Neural cell (in vitro differentiated cells): Measurements from ENCODE around the gene CORO2A. TPM values are rescaled to one million over a fixed set of nuclear protein-coding genes. Genes with fewer than 3 reads are reported as not detected.

Source experiments
- H2AFZ ChIP-seq: fragments of 200-600, 300-800 bp; sonication (generic), shearing (Covaris generic); 2 replicates; pipeline ENCODE4 v1.6.0; 2014; ENCODE audit warnings: low read depth, mild to moderate bottlenecking, antibody characterized with exemption, low read length, moderate library complexity
- H3F3A ChIP-seq: fragments of 200-600 bp; shearing (Covaris generic); 2 replicates; pipeline ENCODE4 v1.6.1; 2016; ENCODE audit warnings: mild to moderate bottlenecking, moderate library complexity, mixed read lengths, antibody characterized with exemption, low read length; ENCODE audit not compliant: insufficient read depth, poor library complexity, severe bottlenecking
- H3K27ac ChIP-seq: fragments of 200-600, 300-800 bp; sonication (generic), shearing (Covaris generic); 2 replicates; pipeline ENCODE4 v1.5.1; 2014; ENCODE audit warnings: mild to moderate bottlenecking, low read length, moderate library complexity
- H3K27me3 ChIP-seq: fragments of 300-800, 200-600 bp; sonication (generic), shearing (Covaris generic); 2 replicates; pipeline ENCODE4 v1.6.0; 2014; ENCODE audit warnings: mild to moderate bottlenecking, low read depth, low read length, moderate library complexity; ENCODE audit not compliant: insufficient read depth
- H3K36me3 ChIP-seq: fragments of 300-800, 200-600 bp; sonication (generic), shearing (Covaris generic); 2 replicates; pipeline ENCODE4 v1.5.1; 2014; ENCODE audit warnings: mild to moderate bottlenecking, antibody characterized with exemption, low read length, moderate library complexity; ENCODE audit not compliant: insufficient read depth
- H3K4me2 ChIP-seq: fragments of 300-800, 200-600 bp; sonication (generic), shearing (Covaris generic); 2 replicates; pipeline ENCODE4 v1.6.0; 2014; ENCODE audit warnings: mild to moderate bottlenecking, low read length
- H3K4me3 ChIP-seq: fragments of 300-800, 200-600 bp; sonication (generic), shearing (Covaris generic); 2 replicates; pipeline ENCODE4 v1.5.1; 2014; ENCODE audit warnings: mild to moderate bottlenecking, low read length, moderate library complexity
- H3K79me2 ChIP-seq: fragments of 200-600 bp; shearing (Covaris generic); replicated peaks from 2 replicates; pipeline ENCODE4 v1.6.0; 2014; ENCODE audit warnings: mild to moderate bottlenecking, low read length, moderate library complexity; ENCODE audit not compliant: insufficient read depth
- H3K9ac ChIP-seq: fragments of 300-800, 200-600 bp; sonication (generic), shearing (Covaris generic); 2 replicates; pipeline ENCODE4 v1.6.1; 2016; ENCODE audit warnings: mild to moderate bottlenecking, low read length, mixed read lengths
- H3K9me2 ChIP-seq: fragments of 200-600 bp; shearing (Covaris generic); 2 replicates; pipeline ENCODE4 v1.6.1; 2016; ENCODE audit warnings: mild to moderate bottlenecking, low read length, mixed read lengths; ENCODE audit not compliant: insufficient read depth
- H3K9me3 ChIP-seq: fragments of 200-600, 300-800 bp; sonication (generic), shearing (Covaris generic); 2 replicates; pipeline ENCODE4 v1.6.1; 2016; ENCODE audit warnings: mild to moderate bottlenecking, mixed run types, low read length, moderate library complexity, mixed read lengths
- H4K20me1 ChIP-seq: fragments of 200-600 bp; shearing (Covaris generic); 2 replicates; pipeline ENCODE4 v1.6.1; 2016; ENCODE audit warnings: mild to moderate bottlenecking, mixed run types; ENCODE audit not compliant: insufficient read depth
- CTCF ChIP-seq: fragments of 450-650 bp; IDR thresholded peaks from 2 replicates; pipeline ENCODE4 v1.5.1; 2014; ENCODE audit warnings: antibody characterized with exemption, mild to moderate bottlenecking, moderate library complexity; ENCODE audit not compliant: poor library complexity, severe bottlenecking
- EP300 ChIP-seq: fragments of 450-650 bp; conservative IDR thresholded peaks from 2 replicates; pipeline ENCODE4 v1.6.1; 2014; ENCODE audit warnings: antibody characterized with exemption, mild to moderate bottlenecking, moderate library complexity; ENCODE audit not compliant: poor library complexity, severe bottlenecking
- EZH2 ChIP-seq: fragments of 200-600, 300-800 bp; shearing (Covaris generic), sonication (generic); IDR thresholded peaks from 2 replicates; pipeline ENCODE4 v1.6.1; 2014; ENCODE audit warnings: antibody characterized with exemption, low read length, borderline replicate concordance, mild to moderate bottlenecking; ENCODE audit not compliant: insufficient read depth, poor library complexity, severe bottlenecking
- MXI1 ChIP-seq: fragments of 450-650 bp; conservative IDR thresholded peaks from 2 replicates; pipeline ENCODE4 v1.6.1; 2014; ENCODE audit warnings: antibody characterized with exemption, mild to moderate bottlenecking; ENCODE audit not compliant: poor library complexity, severe bottlenecking
- POLR2AphosphoS5 ChIP-seq: IDR thresholded peaks from 2 replicates; pipeline ENCODE4 v1.6.1; 2012
- RAD21 ChIP-seq: fragments of 450-650 bp; conservative IDR thresholded peaks from 2 replicates; pipeline ENCODE4 v1.6.1; 2014; ENCODE audit warnings: antibody characterized with exemption, mild to moderate bottlenecking, moderate library complexity
- REST ChIP-seq: IDR thresholded peaks from 2 replicates; pipeline ENCODE4 v1.6.1; 2012; ENCODE audit warnings: borderline replicate concordance
- SMC3 ChIP-seq: fragments of 450-650 bp; conservative IDR thresholded peaks from 2 replicates; pipeline ENCODE4 v1.6.1; 2014; ENCODE audit warnings: antibody characterized with exemption, mild to moderate bottlenecking, moderate library complexity; ENCODE audit not compliant: poor library complexity
- TAF1 ChIP-seq: IDR thresholded peaks from 2 replicates; pipeline ENCODE4 v1.6.1; 2012; ENCODE audit warnings: low read depth
- polyA plus RNA-seq: library from polyadenylated mRNA; depleted of rRNA; stranded (reverse); fragments of >200 nt; gene quantifications from 2 replicates; pipeline ENCODE4 v1.2.3, GENCODE V29; 2014

CORO2A gene
- polyA plus RNA-seq, 1 donor from 2014 or later: 1.9 TPM

- no peaks in the 10 kb centered on the region for H3K27me3 ChIP-seq
- no peaks in the 10 kb centered on the region for H3K9me2 ChIP-seq
- H3K79me2 ChIP-seq: no peaks in the 10 kb centered on the region
- no peak overlapping the region for H3K9ac ChIP-seq
- H3F3A ChIP-seq: no peaks in the 10 kb centered on the region
- H3K4me2 ChIP-seq: no peak overlapping the region
- H3K27ac ChIP-seq: no peak overlapping the region
- no peaks in the 10 kb centered on the region for H3K9me3 ChIP-seq
- no peak overlapping the region for H2AFZ ChIP-seq
- H3K36me3 ChIP-seq: no peaks in the 10 kb centered on the region
- H3K4me3 ChIP-seq: no peak overlapping the region
- H4K20me1 ChIP-seq: no peaks in the 10 kb centered on the region
- TF ChIP-seq RAD21: no peak
- no peak for TF ChIP-seq MXI1
- no peak for TF ChIP-seq EZH2
- no peak for TF ChIP-seq REST
- no peak for TF ChIP-seq SMC3
- no peak for TF ChIP-seq TAF1
- TF ChIP-seq CTCF: no peak
- no peak for TF ChIP-seq POLR2AphosphoS5
- no peak for TF ChIP-seq EP300
These were observed 107.4 kb downstream of the CORO2A start for GRCh38 chr9:98085058-98085457.

GRCh38 chr9:98084396-98084795, 108.0 kb downstream of the CORO2A start:
- Histone ChIP-seq H2AFZ (no peak overlapping the region), H3K9ac (no peak overlapping the region), H3K36me3 (no peaks in the 10 kb centered on the region), H3F3A (no peaks in the 10 kb centered on the region), H3K79me2 (no peaks in the 10 kb centered on the region), H3K4me3 (no peak overlapping the region), H4K20me1 (no peaks in the 10 kb centered on the region), H3K4me2 (no peak overlapping the region), H3K27ac (no peak overlapping the region), H3K27me3 (no peaks in the 10 kb centered on the region), H3K9me3 (no peaks in the 10 kb centered on the region), H3K9me2 (no peaks in the 10 kb centered on the region)
- no peak for TF ChIP-seq CTCF
